ENCODE measurements around the gene MAP7D2. TPM values are rescaled to one million over a fixed set of nuclear protein-coding genes. Genes with fewer than 3 reads are reported as not detected.
"Not testable (repeated sequence)": the region's sequence is repeated elsewhere in the genome, so short reads cannot be mapped to it uniquely, and the experiment has no call there.

MAP7D2 gene
- under 1 TPM; 0.37 to 0.64 TPM for total RNA-seq
- under 1 TPM; 0.49 to 0.75 TPM for polyA plus RNA-seq
- long read RNA-seq, donor 1, result 0 reads
- long read RNA-seq, donor 2, result 0 reads
- long read RNA-seq, donor 3, result 0 reads
- long read RNA-seq, donor 4, result 0 reads
- long read RNA-seq, donor 5, result 0 reads

DNA sequence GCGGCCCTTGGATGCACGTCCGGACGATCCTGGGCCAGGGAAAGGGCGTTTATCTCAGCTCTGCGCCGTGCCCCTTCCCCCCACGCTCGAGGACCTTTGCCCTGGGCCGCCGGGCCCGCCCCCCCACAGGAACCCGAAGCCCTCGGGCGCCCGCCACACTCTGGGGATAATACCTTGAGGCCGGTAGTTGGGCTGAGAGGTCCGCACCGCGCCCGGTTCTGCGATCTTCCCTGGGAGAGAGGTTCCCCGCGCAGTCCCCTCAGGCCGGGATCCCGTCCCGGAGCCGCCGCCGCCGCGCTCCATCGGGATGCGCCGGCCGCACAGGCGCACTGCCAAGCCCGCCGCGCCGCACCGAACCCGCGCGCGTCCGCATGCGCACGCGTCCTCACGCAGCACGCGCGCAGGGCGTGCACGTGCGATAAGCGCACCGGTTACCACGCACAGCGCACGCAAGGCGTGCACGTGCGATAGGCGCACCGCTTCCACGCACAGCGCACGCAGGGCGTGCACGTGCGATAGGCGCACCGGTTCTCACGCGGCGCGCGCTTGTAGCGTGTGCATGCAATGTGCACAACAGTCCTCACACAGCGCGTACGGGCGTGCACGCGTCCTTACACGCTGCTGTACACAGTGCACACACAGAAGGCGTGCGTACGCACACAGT is at the start of gene MAP7D2:
Gene MAP7D2, minus strand, starts transcription at position 331 of the 664 bp plus-strand sequence. Its CDS starts 28 bp downstream, at position 303.
- H3K4me1 ChIP-seq (ENCODE audit: control insufficient read depth in 5 of 5, insufficient read depth in 5 of 5, low read length in 5 of 5), result peaks cover 0 to 4% (median 0%) of the 10 kb centered on the region in 5 donors

DNA sequence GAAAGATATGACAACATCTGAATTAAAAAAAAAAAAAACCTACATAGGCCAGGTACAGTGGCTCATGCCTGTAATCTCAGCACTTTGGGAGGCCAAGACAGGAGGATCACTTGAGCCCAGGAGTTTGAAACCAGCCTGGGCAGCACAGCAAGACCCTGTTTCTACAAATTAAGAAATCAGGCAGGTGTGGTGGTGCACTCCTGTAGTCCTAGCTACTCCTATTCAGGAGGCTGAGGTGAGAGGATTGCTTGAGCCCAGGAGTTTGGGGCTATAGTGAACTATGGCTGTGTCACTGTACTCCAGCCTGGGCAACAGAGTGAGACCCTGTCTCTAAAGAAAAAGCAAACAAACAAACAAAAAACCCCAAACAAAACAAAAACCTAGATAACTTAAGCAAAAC is 45.8 kb upstream of the MAP7D2 start:
- not testable (repeated sequence) for H3K9me3 ChIP-seq (ENCODE audit: control insufficient read depth in 4 of 4, insufficient read depth in 3 of 4, low read length in 3 of 4); H3K4me3 ChIP-seq; DNase-seq; H3K4me1 ChIP-seq (ENCODE audit: control insufficient read depth in 5 of 5, insufficient read depth in 5 of 5, low read length in 5 of 5); H3K27ac ChIP-seq (ENCODE audit: low read depth in 1 of 2, low read length in 1 of 2); ATAC-seq (ENCODE audit: insufficient read depth, low FRiP score); H3K36me3 ChIP-seq (ENCODE audit: control insufficient read depth in 4 of 4, insufficient read depth in 4 of 4, low read length in 4 of 4); H3K9ac ChIP-seq (ENCODE audit: insufficient read depth in 1 of 2, low read length in 2 of 2)
- H3K27me3 ChIP-seq (ENCODE audit: control insufficient read depth in 3 of 3, insufficient read depth in 3 of 3, low read length in 2 of 3), result peaks cover 0 to 47% (median 36%) of the 10 kb centered on the region in 3 donors

More for the DNA sequence above, at the start of gene MAP7D2:
- Histone ChIP-seq H3K4me3 (no peak within 1 kb of the TSS), H3K36me3 (ENCODE audit: control insufficient read depth in 4 of 4, insufficient read depth in 4 of 4, low read length in 4 of 4) (no peaks in the 10 kb centered on the region), H3K9me3 (ENCODE audit: control insufficient read depth in 4 of 4, insufficient read depth in 3 of 4, low read length in 3 of 4) (peaks cover 0 to 10% (median 0%) of the 10 kb centered on the region in 4 donors), H3K9ac (ENCODE audit: insufficient read depth in 1 of 2, low read length in 2 of 2) (no peak within 1 kb of the TSS), H3K27me3 (ENCODE audit: control insufficient read depth in 3 of 3, insufficient read depth in 3 of 3, low read length in 2 of 3) (peaks cover 0 to 68% (median 49%) of the 10 kb centered on the region in 3 donors), H3K27ac (ENCODE audit: low read depth in 1 of 2, low read length in 1 of 2) (no peak within 1 kb of the TSS)
- no peak for ATAC-seq (ENCODE audit: insufficient read depth, low FRiP score)
- TF ChIP-seq, protein P1, sequence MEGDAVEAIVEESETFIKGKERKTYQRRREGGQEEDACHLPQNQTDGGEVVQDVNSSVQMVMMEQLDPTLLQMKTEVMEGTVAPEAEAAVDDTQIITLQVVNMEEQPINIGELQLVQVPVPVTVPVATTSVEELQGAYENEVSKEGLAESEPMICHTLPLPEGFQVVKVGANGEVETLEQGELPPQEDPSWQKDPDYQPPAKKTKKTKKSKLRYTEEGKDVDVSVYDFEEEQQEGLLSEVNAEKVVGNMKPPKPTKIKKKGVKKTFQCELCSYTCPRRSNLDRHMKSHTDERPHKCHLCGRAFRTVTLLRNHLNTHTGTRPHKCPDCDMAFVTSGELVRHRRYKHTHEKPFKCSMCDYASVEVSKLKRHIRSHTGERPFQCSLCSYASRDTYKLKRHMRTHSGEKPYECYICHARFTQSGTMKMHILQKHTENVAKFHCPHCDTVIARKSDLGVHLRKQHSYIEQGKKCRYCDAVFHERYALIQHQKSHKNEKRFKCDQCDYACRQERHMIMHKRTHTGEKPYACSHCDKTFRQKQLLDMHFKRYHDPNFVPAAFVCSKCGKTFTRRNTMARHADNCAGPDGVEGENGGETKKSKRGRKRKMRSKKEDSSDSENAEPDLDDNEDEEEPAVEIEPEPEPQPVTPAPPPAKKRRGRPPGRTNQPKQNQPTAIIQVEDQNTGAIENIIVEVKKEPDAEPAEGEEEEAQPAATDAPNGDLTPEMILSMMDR (IDR thresholded peaks at IDR 0.05; ENCODE audit: control extremely low read depth, extremely low read depth), result no peak
- 23 to 38% methylated on average over 59 to 91 of the region's 91 CpGs for WGBS, 2 donors
- peak in 1 of 3 donors; percentile 15 for DNase-seq

DNA sequence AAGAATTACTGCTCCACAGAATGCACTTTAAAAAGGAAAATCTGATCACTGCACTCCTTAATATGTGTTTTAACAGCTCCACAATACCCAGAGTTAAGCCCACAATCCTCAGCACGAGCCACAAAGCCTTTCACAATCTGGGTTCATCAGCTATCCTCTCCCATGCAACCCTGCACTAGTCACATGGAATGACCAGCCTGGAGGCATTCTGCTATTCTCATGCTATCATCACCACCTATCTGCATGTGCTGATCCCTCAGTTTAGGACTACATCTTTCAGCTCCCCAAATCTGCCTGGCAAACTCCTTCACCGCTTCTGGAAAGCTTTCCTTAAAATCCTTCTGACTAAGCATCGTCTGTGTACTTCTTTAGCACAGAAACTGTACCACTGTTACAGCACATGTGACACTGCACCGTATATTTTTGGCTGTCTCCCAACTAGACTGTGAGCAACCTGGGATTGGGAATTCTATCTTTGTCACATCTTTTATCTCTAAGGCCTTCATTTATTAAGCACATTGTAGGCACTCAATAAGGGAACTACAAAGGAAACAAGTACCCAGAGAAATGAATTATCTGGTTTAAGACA is 43.2 kb upstream of the MAP7D2 start:
- no peak for ATAC-seq (ENCODE audit: insufficient read depth, low FRiP score)
- TF ChIP-seq, protein P1 (IDR thresholded peaks at IDR 0.05; ENCODE audit: control extremely low read depth, extremely low read depth), result no peak
- no peaks in the 10 kb centered on the region for H3K9me3 ChIP-seq (ENCODE audit: control insufficient read depth in 4 of 4, insufficient read depth in 3 of 4, low read length in 3 of 4)
- peaks cover 3 to 13% (median 7%) of the 10 kb centered on the region in 4 donors for H3K36me3 ChIP-seq (ENCODE audit: control insufficient read depth in 4 of 4, insufficient read depth in 4 of 4, low read length in 4 of 4)
- H3K27me3 ChIP-seq (ENCODE audit: control insufficient read depth in 3 of 3, insufficient read depth in 3 of 3, low read length in 2 of 3), result peaks cover 0 to 48% (median 38%) of the 10 kb centered on the region in 3 donors
- no peak overlapping the region for H3K9ac ChIP-seq (ENCODE audit: insufficient read depth in 1 of 2, low read length in 2 of 2)
- H3K4me3 ChIP-seq, result no peak overlapping the region
- 77 to 94% methylated on average over 4 of the region's 4 CpGs for WGBS, 2 donors
- no peaks in the 10 kb centered on the region for H3K4me1 ChIP-seq (ENCODE audit: control insufficient read depth in 5 of 5, insufficient read depth in 5 of 5, low read length in 5 of 5)
- DNase-seq, result no peak
- no peak overlapping the region for H3K27ac ChIP-seq (ENCODE audit: low read depth in 1 of 2, low read length in 1 of 2)

DNA sequence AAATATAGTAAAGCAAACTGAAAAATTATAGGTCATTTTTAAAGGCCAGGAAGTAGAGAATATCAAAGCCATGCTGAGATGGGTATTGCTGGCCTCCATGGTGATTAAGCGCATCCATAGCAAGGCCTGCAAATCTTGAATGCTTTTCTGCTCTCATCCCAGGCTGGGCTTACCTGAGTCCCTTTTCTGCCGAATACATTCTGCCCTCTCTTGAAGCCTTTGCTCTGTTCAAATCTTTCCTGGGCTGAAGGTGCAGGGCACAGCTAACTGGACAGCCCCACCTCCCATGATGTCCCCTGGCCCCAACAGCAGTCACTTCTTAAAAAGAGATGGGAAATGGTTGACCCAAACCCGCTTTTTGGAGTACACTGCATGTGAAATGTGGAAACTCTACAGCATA is 35.0 kb upstream of the MAP7D2 start:
- 92 to 100% methylated on average over 3 of the region's 3 CpGs for WGBS, 2 donors
- Histone ChIP-seq H3K36me3 (ENCODE audit: control insufficient read depth in 4 of 4, insufficient read depth in 4 of 4, low read length in 4 of 4) (peaks cover 0 to 7% (median 3%) of the 10 kb centered on the region in 4 donors), H3K9me3 (ENCODE audit: control insufficient read depth in 4 of 4, insufficient read depth in 3 of 4, low read length in 3 of 4) (no peaks in the 10 kb centered on the region), H3K4me3 (no peak overlapping the region), H3K27ac (ENCODE audit: low read depth in 1 of 2, low read length in 1 of 2) (no peak overlapping the region), H3K4me1 (ENCODE audit: control insufficient read depth in 5 of 5, insufficient read depth in 5 of 5, low read length in 5 of 5) (no peaks in the 10 kb centered on the region), H3K9ac (ENCODE audit: insufficient read depth in 1 of 2, low read length in 2 of 2) (no peak overlapping the region), H3K27me3 (ENCODE audit: control insufficient read depth in 3 of 3, insufficient read depth in 3 of 3, low read length in 2 of 3) (peaks cover 0 to 68% (median 30%) of the 10 kb centered on the region in 3 donors)
- TF ChIP-seq, protein P1 (IDR thresholded peaks at IDR 0.05; ENCODE audit: control extremely low read depth, extremely low read depth), result no peak
- DNase-seq (no peak), ATAC-seq (ENCODE audit: insufficient read depth, low FRiP score) (no peak)

All from lung (tissue), 16 donors.